A549 (cell line): ENCODE data around the gene AQR. TPM values are rescaled to one million over a fixed set of nuclear protein-coding genes. Genes with fewer than 3 reads are reported as not detected.

Experiments
- ATAC-seq, 2 experiments: fragments of 200-7000 bp in 1 of 2; fragments of >200 bp in 1 of 2; cut with Nextera tagmentation in 1 of 2; cut with Tn5 transposase in 1 of 2; 3 replicates each; pipeline versions ENCODE4 v1.8.0 to v1.9.1; 2018 to 2020; ENCODE audit warnings: mild to moderate bottlenecking in 1 of 2, moderate library complexity in 1 of 2
- CTCF ChIA-PET: fragments of 300-600 bp; sonication (Branson Sonifier 250); formaldehyde crosslinking; extraction: SDS; loops from one replicate; lab custom pipeline; 2021; ENCODE audit warnings: antibody characterized with exemption, inconsistent platforms; lab: Yijun Ruan, JAX
- POLR2A ChIA-PET: fragments of 350-600 bp; formaldehyde crosslinking; extraction: SDS; loops from one replicate; lab custom pipeline; 2021; ENCODE audit warnings: antibody characterized with exemption, inconsistent platforms; lab: Yijun Ruan, JAX
- DNase-seq, 2 experiments: peaks; one replicate each; pipeline versions ENCODE4 v3.0.0 to v3.0.0-alpha.2; 2011 to 2016; ENCODE audit warnings: low read depth in 1 of 2, low spot score in 1 of 2
- FAIRE-seq: peaks from 2 replicates; lab custom pipeline; 2011; peaks lifted over from hg19 to GRCh38; lab: Jason Lieb, UNC
- H3K27ac ChIP-seq, 2 experiments: fragments of >200 bp; sonication (Bioruptor Twin); formaldehyde crosslinking; 3 replicates each; pipeline ENCODE4 v1.5.1; 2016 to 2017
- H3K4me1 ChIP-seq: fragments of >200 bp; sonication (Bioruptor Twin); formaldehyde crosslinking; 3 replicates; pipeline ENCODE4 v1.6.1; 2016
- H3K4me2 ChIP-seq: fragments of >200 bp; sonication (Bioruptor Twin); formaldehyde crosslinking; 3 replicates; pipeline ENCODE4 v1.6.1; 2016
- H3K4me3 ChIP-seq: fragments of >200 bp; sonication (Bioruptor Twin); formaldehyde crosslinking; 3 replicates; pipeline ENCODE4 v1.5.1; 2016
- H3K9me3 ChIP-seq: fragments of >200 bp; sonication (Bioruptor Twin); formaldehyde crosslinking; 3 replicates; pipeline ENCODE4 v1.6.1; 2016
- CEBPB ChIP-seq, 2 experiments: fragments of >200 bp in 1 of 2; sonication (Bioruptor Twin) in 1 of 2; formaldehyde crosslinking in 1 of 2; IDR thresholded peaks; 2 replicates each; pipeline ENCODE4 v1.6.1; 2012 to 2016
- CHD4 ChIP-seq: fragments of 200-600 bp; sonication (generic); IDR thresholded peaks from 2 replicates; pipeline ENCODE4 v1.6.1; 2016; ENCODE audit warnings: antibody characterized with exemption, mild to moderate bottlenecking, borderline replicate concordance
- EHMT2 ChIP-seq: fragments of 200-600 bp; sonication (generic); IDR thresholded peaks from 2 replicates; pipeline ENCODE4 v1.6.1; 2016; ENCODE audit warnings: antibody characterized with exemption, low read depth, mild to moderate bottlenecking, moderate library complexity
- FOSL2 ChIP-seq, 2 experiments: fragments of 450-650 bp in 1 of 2; fragments of >200 bp in 1 of 2; sonication (Bioruptor Twin) in 1 of 2; formaldehyde crosslinking; IDR thresholded peaks; 2 replicates each; pipeline versions ENCODE4 v1.5.0 to v1.6.1; 2016 to 2020; ENCODE audit warnings: mild to moderate bottlenecking in 1 of 2, moderate library complexity in 1 of 2
- GATA3 ChIP-seq: IDR thresholded peaks from 2 replicates; pipeline ENCODE4 v1.6.1; 2012; ENCODE audit warnings: borderline replicate concordance
- HDAC2 ChIP-seq: fragments of 200-600 bp; sonication (generic); IDR thresholded peaks from 2 replicates; pipeline ENCODE4 v1.6.1; 2016
- HEYL ChIP-seq: fragments of 250-450 bp; sonication (Bioruptor Pico); IDR thresholded peaks from 2 replicates; pipeline ENCODE4 v1.8.0; 2021; ENCODE audit warnings: mild to moderate bottlenecking, moderate library complexity
- HOXA7 ChIP-seq: fragments of 250-450 bp; sonication (Bioruptor Pico); IDR thresholded peaks from 2 replicates; pipeline ENCODE4 v1.5.0; 2020; ENCODE audit warnings: mild to moderate bottlenecking, moderate library complexity
- HOXB13 ChIP-seq: fragments of 250-450 bp; sonication (Bioruptor Pico); IDR thresholded peaks from 2 replicates; pipeline ENCODE4 v1.5.0; 2020; ENCODE audit warnings: low read depth, mild to moderate bottlenecking, moderate library complexity
- JUN ChIP-seq, 2 experiments: fragments of >200 bp; sonication (Bioruptor Twin); formaldehyde crosslinking; IDR thresholded peaks; 2 replicates in 1 of 2; 3 replicates in 1 of 2; pipeline ENCODE4 v1.6.1; 2016 to 2017
- KDM5A ChIP-seq: fragments of 200-600 bp; sonication (generic); IDR thresholded peaks from 2 replicates; pipeline ENCODE4 v1.6.1; 2016; ENCODE audit warnings: antibody characterized with exemption, mild to moderate bottlenecking
- MAFK ChIP-seq: fragments of 450-650 bp; IDR thresholded peaks from 2 replicates; pipeline ENCODE4 v1.6.1; 2014; ENCODE audit not compliant: partially characterized antibody
- NFE2L2 ChIP-seq: fragments of 150-350 bp; conservative IDR thresholded peaks from 2 replicates; pipeline ENCODE4 v1.6.1; 2014; ENCODE audit warnings: low read length
- NPAS2 ChIP-seq: fragments of 250-450 bp; sonication (Bioruptor Pico); IDR thresholded peaks from 2 replicates; pipeline ENCODE4 v1.8.0; 2022; ENCODE audit warnings: mild to moderate bottlenecking, moderate library complexity, borderline replicate concordance
- PHF8 ChIP-seq: fragments of 200-600 bp; sonication (generic); IDR thresholded peaks from 2 replicates; pipeline ENCODE4 v1.6.1; 2016; ENCODE audit warnings: low read depth, mild to moderate bottlenecking, antibody characterized with exemption, moderate library complexity, borderline replicate concordance
- RARB ChIP-seq: fragments of 250-450 bp; sonication (Bioruptor Pico); IDR thresholded peaks from 2 replicates; pipeline ENCODE4 v1.8.0; 2021; ENCODE audit warnings: mild to moderate bottlenecking, moderate library complexity
- RCOR1 ChIP-seq: fragments of 150-350 bp; IDR thresholded peaks from 2 replicates; pipeline ENCODE4 v1.6.1; 2014; ENCODE audit warnings: antibody characterized with exemption, low read length, low read depth
- RFX5 ChIP-seq: fragments of 450-650 bp; IDR thresholded peaks from 2 replicates; pipeline ENCODE4 v1.7.1; 2014; ENCODE audit warnings: antibody characterized with exemption, mild to moderate bottlenecking, moderate library complexity
- TFCP2L1 ChIP-seq: fragments of 250-450 bp; sonication (Bioruptor Pico); IDR thresholded peaks from 2 replicates; pipeline ENCODE4 v1.5.0; 2021; ENCODE audit warnings: mild to moderate bottlenecking
- ZSCAN20 ChIP-seq: fragments of 250-450 bp; sonication (Bioruptor Pico); IDR thresholded peaks from 2 replicates; pipeline ENCODE4 v1.8.0; 2022; ENCODE audit warnings: mild to moderate bottlenecking, moderate library complexity
- WGBS: methylation state at CpG from one replicate; pipeline ENCODE4 v1.1.6; 2017; ENCODE audit errors: missing lambda C conversion rate; 5-methylcytosine and 5-hydroxymethylcytosine counted together
- polyA plus RNA-seq, 4 experiments: library from polyadenylated mRNA; depleted of rRNA in 3 of 4; stranded (reverse); fragments of >200 nt; fragmentation: RNase III in 1 of 4; extraction: RNeasy Plus Mini Kit Qiagen cat#74134 plus additional on column Dnase treatment in 1 of 4; gene quantifications; 2 replicates in 3 of 4; 3 replicates in 1 of 4; pipeline ENCODE4 v1.2.3, GENCODE V29; 2011 to 2017
- TF ChIP-seq, protein P1 (sequence below): IDR thresholded peaks from 2 replicates; pipeline ENCODE4 v1.6.1; 2012
- TF ChIP-seq, protein P2 (sequence below): IDR thresholded peaks from 2 replicates; pipeline ENCODE4 v1.6.1; 2012; ENCODE audit warnings: low read depth, borderline replicate concordance
- TF ChIP-seq, protein P3 (sequence below): fragments of 250-450 bp; sonication (Bioruptor Pico); IDR thresholded peaks from 2 replicates; pipeline ENCODE4 v1.5.0; 2020; ENCODE audit warnings: low read depth, mild to moderate bottlenecking, moderate library complexity
- TF ChIP-seq, protein P4 (sequence below): fragments of 450-650 bp; IDR thresholded peaks from 2 replicates; pipeline ENCODE4 v1.6.1; 2014; ENCODE audit warnings: antibody characterized with exemption
- TF ChIP-seq, protein P5 (sequence below): fragments of 200-600 bp; sonication (generic); IDR thresholded peaks from 2 replicates; pipeline ENCODE4 v1.6.1; 2016; ENCODE audit warnings: antibody characterized with exemption, mild to moderate bottlenecking, moderate library complexity
- TF ChIP-seq, protein P6 (sequence below): fragments of 250-450 bp; sonication (Bioruptor Pico); IDR thresholded peaks from 2 replicates; pipeline ENCODE4 v1.5.0; 2021; ENCODE audit warnings: mild to moderate bottlenecking, moderate library complexity, borderline replicate concordance

AQR gene
- polyA plus RNA-seq, 2 of the 4 experiments (the other 2 are of a cell fraction): 22.3 to 58.5 TPM

DNA sequence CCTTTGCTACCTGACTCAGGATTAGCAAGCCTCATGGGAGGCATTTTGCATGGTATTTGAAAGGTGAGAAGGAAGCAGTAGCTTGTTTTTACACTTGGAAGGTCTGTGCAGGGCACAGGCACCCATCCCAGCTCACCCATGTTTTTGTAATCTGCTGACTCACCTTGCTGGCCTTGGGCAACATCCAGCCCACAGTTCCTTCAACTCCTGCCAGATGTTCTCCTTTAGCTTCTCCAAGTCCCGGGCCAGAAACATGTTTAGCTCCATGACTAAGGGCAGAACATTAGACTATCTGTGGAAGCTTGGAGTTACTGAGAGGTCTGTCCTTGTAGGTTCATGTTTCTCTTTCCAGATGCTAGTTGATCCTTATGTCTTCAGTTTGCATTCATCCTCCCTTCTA, 31.0 kb upstream of the AQR start:
- POLR2A ChIA-PET: interaction anchor here (1.4 to 3.8 kb wide), 2 partner anchors 12 to 31 kb away, joined by 3 to 26 read pairs; partner anchors contain the start of genes AQR and ZNF770
- H3K9me3 ChIP-seq: no peaks in the 10 kb centered on the region
- WGBS: 10% methylated on average over 1 of the region's 1 CpG

DNA sequence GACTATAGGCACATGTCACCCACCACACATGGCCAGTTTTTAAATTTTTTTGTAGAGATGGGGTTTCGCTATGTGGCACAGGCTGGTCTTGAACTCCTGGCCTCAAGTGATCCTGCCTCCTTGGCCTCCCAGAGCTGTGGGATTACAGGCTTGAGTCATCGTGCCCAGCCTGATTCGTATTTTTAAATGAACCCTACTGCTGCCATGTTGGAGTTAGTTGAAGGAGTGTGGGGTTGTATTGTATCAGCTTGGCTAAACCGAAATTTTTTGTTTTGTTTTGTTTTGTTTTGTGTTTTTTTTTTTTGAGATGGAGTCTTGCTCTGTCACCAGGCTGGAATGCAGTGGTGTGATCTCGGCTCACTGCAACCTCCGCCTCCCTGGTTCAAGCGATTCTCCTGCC, 30.4 kb upstream of the AQR start:
- H3K4me1 ChIP-seq: peaks cover 9% of the 10 kb centered on the region
- no peak for TF ChIP-seq JUN (IDR thresholded peaks at IDR 0.05)
- no peak for TF ChIP-seq RCOR1
- no peak for TF ChIP-seq KDM5A
- TF ChIP-seq, protein P1, sequence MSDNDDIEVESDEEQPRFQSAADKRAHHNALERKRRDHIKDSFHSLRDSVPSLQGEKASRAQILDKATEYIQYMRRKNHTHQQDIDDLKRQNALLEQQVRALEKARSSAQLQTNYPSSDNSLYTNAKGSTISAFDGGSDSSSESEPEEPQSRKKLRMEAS: no peak
- no peak for TF ChIP-seq HOXB13
- no peak for TF ChIP-seq NFE2L2
- no peak for TF ChIP-seq RFX5
- TF ChIP-seq GATA3: no peak
- TF ChIP-seq, protein P2, sequence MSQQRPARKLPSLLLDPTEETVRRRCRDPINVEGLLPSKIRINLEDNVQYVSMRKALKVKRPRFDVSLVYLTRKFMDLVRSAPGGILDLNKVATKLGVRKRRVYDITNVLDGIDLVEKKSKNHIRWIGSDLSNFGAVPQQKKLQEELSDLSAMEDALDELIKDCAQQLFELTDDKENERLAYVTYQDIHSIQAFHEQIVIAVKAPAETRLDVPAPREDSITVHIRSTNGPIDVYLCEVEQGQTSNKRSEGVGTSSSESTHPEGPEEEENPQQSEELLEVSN: no peak
- no peak for TF ChIP-seq HOXA7 (CRISPR knock-in tag)
- TF ChIP-seq NPAS2: no peak
- TF ChIP-seq, protein P3, sequence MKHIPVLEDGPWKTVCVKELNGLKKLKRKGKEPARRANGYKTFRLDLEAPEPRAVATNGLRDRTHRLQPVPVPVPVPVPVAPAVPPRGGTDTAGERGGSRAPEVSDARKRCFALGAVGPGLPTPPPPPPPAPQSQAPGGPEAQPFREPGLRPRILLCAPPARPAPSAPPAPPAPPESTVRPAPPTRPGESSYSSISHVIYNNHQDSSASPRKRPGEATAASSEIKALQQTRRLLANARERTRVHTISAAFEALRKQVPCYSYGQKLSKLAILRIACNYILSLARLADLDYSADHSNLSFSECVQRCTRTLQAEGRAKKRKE (CRISPR knock-in tag): no peak
- TF ChIP-seq ZSCAN20 (CRISPR knock-in tag): no peak
- no peak for TF ChIP-seq PHF8
- no peak for TF ChIP-seq FOSL2 (IDR thresholded peaks at IDR 0.05)
- no peak for TF ChIP-seq FOSL2 (CRISPR knock-in tag; IDR thresholded peaks at IDR 0.05)
- TF ChIP-seq CHD4: no peak
- no peak for TF ChIP-seq EHMT2
- TF ChIP-seq, protein P4, sequence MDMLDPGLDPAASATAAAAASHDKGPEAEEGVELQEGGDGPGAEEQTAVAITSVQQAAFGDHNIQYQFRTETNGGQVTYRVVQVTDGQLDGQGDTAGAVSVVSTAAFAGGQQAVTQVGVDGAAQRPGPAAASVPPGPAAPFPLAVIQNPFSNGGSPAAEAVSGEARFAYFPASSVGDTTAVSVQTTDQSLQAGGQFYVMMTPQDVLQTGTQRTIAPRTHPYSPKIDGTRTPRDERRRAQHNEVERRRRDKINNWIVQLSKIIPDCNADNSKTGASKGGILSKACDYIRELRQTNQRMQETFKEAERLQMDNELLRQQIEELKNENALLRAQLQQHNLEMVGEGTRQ: no peak
- TF ChIP-seq, protein P5, sequence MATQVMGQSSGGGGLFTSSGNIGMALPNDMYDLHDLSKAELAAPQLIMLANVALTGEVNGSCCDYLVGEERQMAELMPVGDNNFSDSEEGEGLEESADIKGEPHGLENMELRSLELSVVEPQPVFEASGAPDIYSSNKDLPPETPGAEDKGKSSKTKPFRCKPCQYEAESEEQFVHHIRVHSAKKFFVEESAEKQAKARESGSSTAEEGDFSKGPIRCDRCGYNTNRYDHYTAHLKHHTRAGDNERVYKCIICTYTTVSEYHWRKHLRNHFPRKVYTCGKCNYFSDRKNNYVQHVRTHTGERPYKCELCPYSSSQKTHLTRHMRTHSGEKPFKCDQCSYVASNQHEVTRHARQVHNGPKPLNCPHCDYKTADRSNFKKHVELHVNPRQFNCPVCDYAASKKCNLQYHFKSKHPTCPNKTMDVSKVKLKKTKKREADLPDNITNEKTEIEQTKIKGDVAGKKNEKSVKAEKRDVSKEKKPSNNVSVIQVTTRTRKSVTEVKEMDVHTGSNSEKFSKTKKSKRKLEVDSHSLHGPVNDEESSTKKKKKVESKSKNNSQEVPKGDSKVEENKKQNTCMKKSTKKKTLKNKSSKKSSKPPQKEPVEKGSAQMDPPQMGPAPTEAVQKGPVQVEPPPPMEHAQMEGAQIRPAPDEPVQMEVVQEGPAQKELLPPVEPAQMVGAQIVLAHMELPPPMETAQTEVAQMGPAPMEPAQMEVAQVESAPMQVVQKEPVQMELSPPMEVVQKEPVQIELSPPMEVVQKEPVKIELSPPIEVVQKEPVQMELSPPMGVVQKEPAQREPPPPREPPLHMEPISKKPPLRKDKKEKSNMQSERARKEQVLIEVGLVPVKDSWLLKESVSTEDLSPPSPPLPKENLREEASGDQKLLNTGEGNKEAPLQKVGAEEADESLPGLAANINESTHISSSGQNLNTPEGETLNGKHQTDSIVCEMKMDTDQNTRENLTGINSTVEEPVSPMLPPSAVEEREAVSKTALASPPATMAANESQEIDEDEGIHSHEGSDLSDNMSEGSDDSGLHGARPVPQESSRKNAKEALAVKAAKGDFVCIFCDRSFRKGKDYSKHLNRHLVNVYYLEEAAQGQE: no peak
- no peak for TF ChIP-seq TFCP2L1 (CRISPR knock-in tag)
- TF ChIP-seq, all 56 proteins: peak for 0
- no peaks in the 10 kb centered on the region for H3K9me3 ChIP-seq
- H3K4me2 ChIP-seq: no peak overlapping the region; the same call in 2 of the 3 replicates
- FAIRE-seq (no peak), DNase-seq (no peak), ATAC-seq (no peak)
- 90% methylated on average over 7 of the region's 7 CpGs for WGBS
- H3K27ac ChIP-seq: peak overlapping the region; percentile 10 to 63; a peak in 4 of 6 replicates
- ChIA-PET CTCF (interaction anchor here (0.6 to 1.8 kb wide), 6 partner anchors 10 to 389 kb away, joined by 3 to 8 read pairs (median 3); partner anchors contain the start of gene AQR), POLR2A (interaction anchor here (3.8 kb wide), 1 partner anchor 11 kb away, joined by 26 read pairs; the partner anchor contains the start of gene ZNF770)
- H3K4me3 ChIP-seq: no peak overlapping the region

More for the DNA sequence above, 31.0 kb upstream of the AQR start:
- Histone ChIP-seq H3K4me3 (no peak overlapping the region), H3K4me1 (peaks cover 9% of the 10 kb centered on the region), H3K4me2 (peak overlapping the region; percentile 56), H3K27ac (peak overlapping the region; percentile 48 to 63)
- peak; percentile 81 to 87 for ATAC-seq
- DNase-seq: peak; percentile 59 to 67
- TF ChIP-seq, protein P6, sequence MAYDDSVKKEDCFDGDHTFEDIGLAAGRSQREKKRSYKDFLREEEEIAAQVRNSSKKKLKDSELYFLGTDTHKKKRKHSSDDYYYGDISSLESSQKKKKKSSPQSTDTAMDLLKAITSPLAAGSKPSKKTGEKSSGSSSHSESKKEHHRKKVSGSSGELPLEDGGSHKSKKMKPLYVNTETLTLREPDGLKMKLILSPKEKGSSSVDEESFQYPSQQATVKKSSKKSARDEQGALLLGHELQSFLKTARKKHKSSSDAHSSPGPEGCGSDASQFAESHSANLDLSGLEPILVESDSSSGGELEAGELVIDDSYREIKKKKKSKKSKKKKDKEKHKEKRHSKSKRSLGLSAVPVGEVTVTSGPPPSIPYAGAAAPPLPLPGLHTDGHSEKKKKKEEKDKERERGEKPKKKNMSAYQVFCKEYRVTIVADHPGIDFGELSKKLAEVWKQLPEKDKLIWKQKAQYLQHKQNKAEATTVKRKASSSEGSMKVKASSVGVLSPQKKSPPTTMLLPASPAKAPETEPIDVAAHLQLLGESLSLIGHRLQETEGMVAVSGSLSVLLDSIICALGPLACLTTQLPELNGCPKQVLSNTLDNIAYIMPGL (CRISPR knock-in tag): no peak
- peak; percentile 52; the same call in 1 of the 2 replicates for TF ChIP-seq NFE2L2
- no peak for TF ChIP-seq ZSCAN20 (CRISPR knock-in tag)
- peak; percentile 9 to 27; a peak in 1 of 4 replicates for TF ChIP-seq CEBPB (IDR thresholded peaks at IDR 0.05)
- no peak for TF ChIP-seq HEYL (CRISPR knock-in tag)
- no peak for TF ChIP-seq HDAC2
- TF ChIP-seq RARB: no peak
- TF ChIP-seq FOSL2 (IDR thresholded peaks at IDR 0.05): no peak
- 0 out of 2 replicates have a peak, but pooled peaks have one; percentile 8 for TF ChIP-seq FOSL2 (CRISPR knock-in tag; IDR thresholded peaks at IDR 0.05)
- TF ChIP-seq HOXB13: no peak
- peak; percentile 93 for TF ChIP-seq MAFK
- CTCF ChIA-PET: interaction anchor here (0.9 to 1.8 kb wide), 5 partner anchors 9 to 43 kb away, joined by 3 to 8 read pairs (median 3); partner anchors contain the start of gene AQR
- peak; percentile 86 for FAIRE-seq
